ENCODE results near the gene FEZ2.

The FEZ2 gene

DNA sequence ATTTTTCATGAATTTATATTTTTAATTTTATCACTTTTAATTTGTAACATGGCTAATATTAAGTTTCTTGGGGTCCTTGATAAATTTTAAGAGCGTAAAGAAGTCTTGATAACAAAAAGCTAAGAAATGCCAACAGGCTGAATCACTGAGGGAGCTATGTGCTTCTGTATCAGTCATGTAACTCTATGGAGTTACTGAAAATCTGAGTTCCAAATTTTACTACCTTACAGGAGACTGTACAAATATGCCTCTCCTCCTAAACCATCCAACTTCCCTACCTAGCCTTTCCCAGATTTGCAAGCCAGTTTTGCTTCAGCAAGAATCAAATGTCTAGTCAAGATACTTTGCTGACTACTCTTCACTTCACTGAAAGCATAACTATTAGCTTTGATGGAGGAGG, 35.7 kb downstream of the FEZ2 start:
- DNase-seq (ENCODE audit: low read depth in 2 of 2) = no peak

GRCh38 chr2:36561237-36561944, 36.6 kb downstream of the FEZ2 start:
- no peak for DNase-seq (ENCODE audit: low read depth in 2 of 2)

DNA sequence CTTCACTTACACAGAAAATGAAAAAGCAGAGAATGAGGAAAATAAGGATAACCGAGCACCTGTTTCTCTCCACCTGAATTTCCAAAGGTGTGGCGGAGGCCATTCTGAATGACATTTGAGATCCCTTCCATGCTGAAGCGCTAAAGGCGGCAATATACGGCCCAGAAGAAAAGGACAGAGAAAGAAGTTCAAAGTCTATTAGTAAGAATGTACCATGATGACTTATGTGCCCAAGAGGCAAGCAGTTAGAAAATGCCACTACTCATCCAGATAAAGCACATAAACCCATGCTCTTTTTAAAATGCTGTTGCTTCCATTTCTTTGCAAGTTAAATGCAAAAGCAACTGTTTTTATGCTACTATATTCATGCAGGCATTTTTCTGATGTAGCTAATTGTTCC, 37.2 kb downstream of the FEZ2 start:
- no peak for DNase-seq (ENCODE audit: low read depth in 2 of 2)

DNA sequence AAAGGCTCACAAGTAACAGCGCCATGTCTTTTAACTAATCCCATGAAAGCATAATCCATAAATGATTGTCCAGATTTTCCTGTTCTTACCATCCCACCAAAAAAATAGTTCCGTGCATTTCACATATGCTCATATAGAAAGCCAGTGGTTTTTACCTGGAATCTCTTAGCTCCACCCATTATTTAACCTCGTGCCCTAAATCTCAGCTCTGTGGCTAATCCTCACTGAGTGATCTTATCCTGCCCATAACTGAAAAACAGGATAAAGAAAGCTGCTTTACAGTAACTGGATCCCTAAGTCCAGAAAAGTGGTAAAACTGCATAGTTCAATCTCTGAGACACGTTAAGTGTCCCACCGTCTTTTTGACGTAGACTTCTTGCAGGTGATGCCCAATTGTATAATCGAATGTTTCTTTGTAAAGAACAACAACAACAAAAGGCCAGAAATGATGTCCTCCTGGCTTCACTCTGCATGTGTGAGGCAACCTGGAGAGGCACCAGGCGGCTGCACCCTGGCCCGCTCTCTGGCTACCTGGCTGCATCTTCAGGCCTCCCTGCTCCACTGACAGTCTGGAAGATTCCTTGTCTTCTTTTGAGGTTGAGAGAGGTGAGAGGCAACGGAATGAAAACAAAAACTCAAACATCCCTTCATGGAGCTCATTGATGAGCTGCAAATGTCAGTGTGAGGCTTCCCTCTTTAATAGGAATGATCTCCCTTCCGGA, 38.6 kb downstream of the FEZ2 start:
- no peak for DNase-seq (ENCODE audit: low read depth in 2 of 2)

- no peak for DNase-seq (ENCODE audit: low read depth in 2 of 2)
Measured at GRCh38 chr2:36556842-36557241, 41.1 kb downstream of the FEZ2 start.

- DNase-seq (ENCODE audit: low read depth in 2 of 2) = no peak
Measured at GRCh38 chr2:36555789-36556188, 42.2 kb downstream of the FEZ2 start.

DNA sequence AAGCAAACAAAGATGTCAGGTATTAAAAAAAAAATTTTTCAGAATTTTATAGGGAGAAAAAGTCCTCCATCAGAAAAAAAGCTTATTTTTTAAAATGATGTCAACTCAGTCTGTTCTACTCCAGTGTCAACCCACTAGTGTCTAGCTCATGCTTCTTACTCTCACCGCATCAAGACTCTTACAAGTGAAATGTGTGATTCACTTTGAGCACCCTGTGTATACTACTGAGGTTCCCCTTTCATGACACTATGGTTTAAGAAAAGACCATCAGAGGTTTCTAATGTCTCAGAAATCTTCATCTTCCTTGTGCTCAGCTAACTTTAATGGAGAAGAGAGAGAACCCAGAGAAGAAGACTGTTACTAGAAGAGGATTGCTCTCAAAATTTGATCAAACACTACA, 43.4 kb downstream of the FEZ2 start:
- DNase-seq (ENCODE audit: low read depth in 2 of 2) = no peak

- no peak for DNase-seq (ENCODE audit: low read depth in 2 of 2)
Measured at GRCh38 chr2:36553683-36554082, 44.3 kb downstream of the FEZ2 start.

DNA sequence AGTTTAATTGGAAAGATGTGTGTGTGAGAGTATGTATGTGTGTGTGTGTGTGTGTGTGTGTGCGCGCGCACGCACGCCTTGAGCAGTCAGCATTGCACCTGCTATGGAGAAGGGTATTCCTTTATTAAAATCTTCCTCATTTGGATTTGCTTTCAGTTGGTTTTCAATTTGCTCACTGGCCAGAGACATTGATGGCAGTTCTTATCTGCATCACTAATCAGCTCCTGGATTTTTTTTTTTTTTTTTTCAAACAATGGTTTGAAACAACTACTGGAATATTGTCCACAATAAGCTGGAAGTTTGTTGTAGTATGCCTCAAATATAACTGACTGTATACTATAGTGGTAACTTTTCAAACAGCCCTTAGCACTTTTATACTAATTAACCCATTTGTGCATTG, 48.0 kb downstream of the FEZ2 start:
- DNase-seq (ENCODE audit: low read depth in 2 of 2) = no peak

DNA sequence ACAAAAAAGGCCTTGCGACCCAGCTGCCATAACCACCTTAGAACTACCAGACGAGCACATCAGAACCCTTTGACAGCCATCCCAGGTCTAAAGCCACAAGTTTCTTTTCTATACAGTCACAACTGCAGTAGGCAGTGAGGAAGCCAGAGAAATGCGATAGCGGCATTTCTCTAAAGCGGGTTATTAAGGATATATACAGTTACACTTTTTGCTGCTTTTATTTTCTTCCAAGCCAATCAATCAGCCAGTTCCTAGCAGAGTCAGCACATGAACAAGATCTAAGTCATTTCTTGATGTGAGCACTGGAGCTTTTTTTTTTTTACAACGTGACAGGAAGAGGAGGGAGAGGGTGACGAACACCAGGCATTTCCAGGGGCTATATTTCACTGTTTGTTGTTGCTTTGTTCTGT, 48.8 kb downstream of the FEZ2 start:
- no peak for DNase-seq (ENCODE audit: low read depth in 2 of 2)

- no peak for DNase-seq (ENCODE audit: low read depth in 2 of 2)
Measured at GRCh38 chr2:36547906-36548305, 50.1 kb downstream of the FEZ2 start.

GRCh38 chr2:36545871-36546416, 52.0 kb downstream of the FEZ2 start:
- no peak for DNase-seq (ENCODE audit: low read depth in 2 of 2)

DNA sequence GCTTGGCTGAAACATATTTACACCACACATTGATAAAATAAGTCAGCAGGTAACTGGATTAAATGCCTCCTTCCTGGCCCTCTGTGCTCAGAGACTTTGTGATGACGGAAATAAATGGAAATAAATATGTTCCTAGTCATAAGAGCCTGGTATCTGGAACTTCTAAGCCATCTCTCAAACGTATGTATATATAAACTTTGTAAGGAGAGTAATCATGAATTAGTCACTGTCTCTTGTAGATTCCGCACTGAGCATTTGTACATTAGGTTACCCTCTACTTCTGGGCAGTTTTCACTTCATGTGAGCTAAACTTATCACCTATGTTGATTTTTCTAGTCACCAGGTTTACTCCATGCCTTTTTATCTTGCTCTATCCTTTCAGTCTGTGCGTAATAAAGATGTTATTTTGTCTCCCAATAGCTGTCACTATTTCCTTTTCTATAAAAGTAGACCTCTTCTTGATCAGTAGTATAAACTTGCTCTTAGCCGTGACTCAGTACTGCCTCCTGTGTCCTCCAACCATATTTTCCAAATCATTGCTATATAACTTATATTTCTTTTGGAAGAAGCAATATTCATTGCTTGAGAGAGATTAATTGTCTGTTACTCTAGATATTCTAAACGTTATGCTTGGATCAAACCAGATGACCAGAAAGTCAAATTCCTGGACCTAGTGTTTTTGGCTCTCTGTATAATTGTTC, 53.2 kb downstream of the FEZ2 start:
- no peak for DNase-seq (ENCODE audit: low read depth in 2 of 2)

- no peak for DNase-seq (ENCODE audit: low read depth in 2 of 2)
Measured at GRCh38 chr2:36541891-36542595, 55.9 kb downstream of the FEZ2 start.

- no peak for DNase-seq (ENCODE audit: low read depth in 2 of 2)
Measured at GRCh38 chr2:36540986-36541754, 56.8 kb downstream of the FEZ2 start.

GRCh38 chr2:36539631-36540030, 58.3 kb downstream of the FEZ2 start:
- no peak for DNase-seq (ENCODE audit: low read depth in 2 of 2)

- no peak for DNase-seq (ENCODE audit: low read depth in 2 of 2)
Measured at GRCh38 chr2:36538335-36538734, 59.6 kb downstream of the FEZ2 start.

GRCh38 chr2:36536776-36537175, 61.2 kb downstream of the FEZ2 start:
- no peak for DNase-seq (ENCODE audit: low read depth in 2 of 2)

- DNase-seq (ENCODE audit: low read depth in 2 of 2) = no peak
Measured at GRCh38 chr2:36535099-36535498, 62.9 kb downstream of the FEZ2 start.

- DNase-seq (ENCODE audit: low read depth in 2 of 2) = no peak
Measured at GRCh38 chr2:36534275-36534799, 63.6 kb downstream of the FEZ2 start.

GRCh38 chr2:36530983-36531354, 67.0 kb downstream of the FEZ2 start:
- no peak for DNase-seq (ENCODE audit: low read depth in 2 of 2)
